B cell (primary cell): ENCODE measurements around the gene FRRS1. TPM values are rescaled to one million over a fixed set of nuclear protein-coding genes. Genes with fewer than 3 reads are reported as not detected.
A peak's percentile ranks its signal among the peaks of the same experiment; 100 is the strongest.

Experiments used
- ATAC-seq: fragments of 200-7000 bp; cut with Tn5 transposase; one replicate; pipeline ENCODE4 v1.10.0; 2021; ENCODE audit warnings: low read depth, mild to moderate bottlenecking, moderate number of reproducible peaks, moderate library complexity
- CTCF ChIA-PET: fragments of 350-600 bp; sonication (Branson Sonifier 250); formaldehyde crosslinking; loops from one replicate; lab custom pipeline; 2021; ENCODE audit warnings: antibody characterized with exemption, inconsistent platforms; lab: Charles Lee
- POLR2A ChIA-PET: fragments of 350-600 bp; sonication (Branson Sonifier 250); formaldehyde crosslinking; loops from one replicate; lab custom pipeline; 2021; ENCODE audit warnings: antibody characterized with exemption; lab: Charles Lee
- DNase-seq: peaks from one replicate; pipeline ENCODE4 v3.0.0; 2013
- H2AFZ ChIP-seq: 2 replicates; pipeline ENCODE4 v1.6.1; 2012; ENCODE audit warnings: mild to moderate bottlenecking, low read depth, low read length; ENCODE audit not compliant: insufficient read depth, poor library complexity, severe bottlenecking
- H3K27ac ChIP-seq, 2 donors: 1 replicate in 1 of 2; 2 replicates in 1 of 2; pipeline ENCODE4 v1.5.1; 2012 to 2013; ENCODE audit warnings: low read length in 2 of 2, mild to moderate bottlenecking in 2 of 2, moderate library complexity in 1 of 2
- H3K27me3 ChIP-seq, 4 experiments: fragments of 200-600 bp in 1 of 4; sonication (generic) in 1 of 4; replicated peaks in 1 of 4; 1 replicate in 2 of 4; 2 replicates in 2 of 4; pipeline versions ENCODE4 v1.6.1 to v1.7.0; 2013 to 2016; ENCODE audit warnings: low read length in 3 of 4, mild to moderate bottlenecking in 2 of 4, mixed read lengths in 1 of 4, moderate library complexity in 1 of 4; ENCODE audit not compliant: insufficient read depth in 4 of 4, control insufficient read depth in 3 of 4; ENCODE audit errors: control extremely low read depth in 1 of 4
- H3K36me3 ChIP-seq, 2 experiments: replicated peaks in 1 of 2; 1 replicate in 1 of 2; 2 replicates in 1 of 2; pipeline versions ENCODE4 v1.6.1 to v1.7.1; 2013; ENCODE audit warnings: low read length in 1 of 2; ENCODE audit not compliant: insufficient read depth in 2 of 2, control insufficient read depth in 1 of 2; ENCODE audit errors: control extremely low read depth in 1 of 2, extremely low read depth in 1 of 2
- H3K4me1 ChIP-seq, 2 donors: fragments of 200-600 bp in 1 of 2; sonication (generic) in 1 of 2; 1 replicate in 1 of 2; 2 replicates in 1 of 2; pipeline versions ENCODE4 v1.5.1 to v1.6.1; 2013 to 2017; ENCODE audit warnings: low read length in 2 of 2; ENCODE audit not compliant: control insufficient read depth in 2 of 2, insufficient read depth in 2 of 2
- H3K4me2 ChIP-seq: replicated peaks from 2 replicates; pipeline ENCODE3; 2012; ENCODE audit warnings: mild to moderate bottlenecking, low read depth, low read length; ENCODE audit not compliant: poor library complexity, severe bottlenecking
- H3K4me3 ChIP-seq, 5 experiments: fragments of 200-600 bp in 1 of 5; sonication (generic) in 1 of 5; 1 replicate in 3 of 5; 2 replicates in 2 of 5; pipeline versions ENCODE4 v1.5.1 to v1.7.0; 2011 to 2016; ENCODE audit warnings: low read length in 4 of 5, mild to moderate bottlenecking in 4 of 5, low read depth in 2 of 5, control low read depth in 1 of 5, moderate library complexity in 1 of 5; ENCODE audit not compliant: insufficient read depth in 1 of 5; ENCODE audit errors: control extremely low read depth in 1 of 5, extremely low read depth in 1 of 5
- H3K79me2 ChIP-seq: fragments of 200-600 bp; sonication (generic); one replicate; pipeline ENCODE4 v1.6.0; 2016; ENCODE audit warnings: low read length; ENCODE audit not compliant: control insufficient read depth, insufficient read depth
- H3K9ac ChIP-seq: fragments of 200-600 bp; sonication (generic); 2 replicates; pipeline ENCODE4 v1.6.1; 2017; ENCODE audit warnings: mild to moderate bottlenecking, low read length, moderate library complexity
- H3K9me3 ChIP-seq, 3 donors: one replicate each; pipeline versions ENCODE4 v1.6.1 to v1.7.1; 2013; ENCODE audit warnings: low read length in 2 of 3; ENCODE audit not compliant: control insufficient read depth in 2 of 3, insufficient read depth in 1 of 3; ENCODE audit errors: control extremely low read depth in 1 of 3
- H4K20me1 ChIP-seq: 2 replicates; pipeline ENCODE4 v1.6.0; 2012; ENCODE audit warnings: mild to moderate bottlenecking, low read length; ENCODE audit not compliant: insufficient read depth, control insufficient read depth, poor library complexity, severe bottlenecking
- H3K27ac Mint-ChIP-seq: one replicate; pipeline ENCODE4 v1.8.0; 2021; ENCODE audit warnings: mixed read lengths
- H3K27me3 Mint-ChIP-seq: one replicate; pipeline ENCODE4 v1.8.0; 2021; ENCODE audit warnings: mixed read lengths
- H3K4me1 Mint-ChIP-seq: one replicate; pipeline ENCODE4 v1.8.0; 2021; ENCODE audit warnings: mixed read lengths
- H3K4me3 Mint-ChIP-seq: one replicate; pipeline ENCODE4 v1.8.0; 2021; ENCODE audit warnings: mixed read lengths
- H3K9me3 Mint-ChIP-seq: one replicate; pipeline ENCODE4 v1.8.0; 2022; ENCODE audit warnings: mixed read lengths; ENCODE audit not compliant: insufficient read depth
- EZH2 ChIP-seq: IDR thresholded peaks from 2 replicates; pipeline ENCODE4 v1.6.1; 2012; ENCODE audit warnings: borderline replicate concordance, low read depth, mild to moderate bottlenecking, moderate library complexity, low read length; ENCODE audit not compliant: insufficient read depth, poor library complexity, severe bottlenecking
- WGBS: methylation state at CpG from one replicate; pipeline ENCODE4 v1.1.5; 2013; ENCODE audit warnings: missing lambda C conversion rate; ENCODE audit not compliant: insufficient coverage; 5-methylcytosine and 5-hydroxymethylcytosine counted together
- intact Hi-C: fragments of 100-400 bp; cut with micrococcal nuclease; formaldehyde crosslinking; loops from one replicate; pipeline ENCODE4 v1.10.0; 2022
- polyA plus RNA-seq: library from polyadenylated mRNA; depleted of rRNA; stranded (reverse); fragments of >200 nt; gene quantifications from 2 replicates; pipeline ENCODE4 v1.2.3, GENCODE V29; 2012
- total RNA-seq, 2 donors: library from RNA; stranded (reverse); fragments of 120-200 nt in 1 of 2; gene quantifications; 1 replicate in 1 of 2; 2 replicates in 1 of 2; pipeline versions ENCODE4 v1.2.3 to v1.2.4, GENCODE V29; 2013 to 2022
- TF ChIP-seq, protein P1 (sequence below): fragments of 200-600 bp; IDR thresholded peaks from one replicate; pipeline ENCODE4 v1.8.0; 2022; ENCODE audit warnings: antibody characterized with exemption, mild to moderate bottlenecking

FRRS1 gene
- total and polyA plus RNA-seq, 2 donors (not counting 1 experiment from before 2014, with no cell fraction given): 0.73 to 0.96 TPM

DNA sequence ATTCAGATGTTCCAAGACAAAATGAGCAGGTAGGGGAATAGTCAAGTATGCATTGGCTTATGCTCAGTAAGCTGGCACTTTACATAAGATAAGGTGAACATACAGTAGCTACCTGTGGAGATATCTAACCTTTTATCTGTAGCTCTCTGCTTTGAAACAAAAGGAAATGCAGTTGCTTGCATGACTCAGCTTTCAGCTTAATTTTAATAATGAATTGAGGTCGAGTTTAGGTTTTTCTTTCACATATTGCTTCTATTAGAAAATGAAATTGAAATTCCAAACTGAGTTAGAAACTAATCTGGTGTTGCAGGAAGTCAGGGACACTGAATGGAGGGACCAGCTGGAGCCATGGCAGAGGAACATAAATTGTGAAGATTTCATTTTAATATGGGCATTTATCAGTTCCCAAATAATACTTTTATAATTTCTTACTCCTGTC lies 8.3 kb downstream of the FRRS1 start:
- no peaks in the 10 kb centered on the region for H3K4me1 ChIP-seq
- H3K9me3 Mint-ChIP-seq: peaks cover 3% of the 10 kb centered on the region
- H3K9me3 ChIP-seq: peaks cover 0 to 9% (median 2%) of the 10 kb centered on the region in 3 donors
- intact Hi-C loops: no loop called here
- no peaks in the 10 kb centered on the region for H3K27me3 ChIP-seq
- H4K20me1 ChIP-seq: no peaks in the 10 kb centered on the region
- no CpG with 5 or more reads among the region's 1 CpG for WGBS
- DNase-seq: no peak
- ChIA-PET CTCF (no interaction called here), POLR2A (no interaction called here)
- TF ChIP-seq EZH2: no peak
- TF ChIP-seq, protein P1, sequence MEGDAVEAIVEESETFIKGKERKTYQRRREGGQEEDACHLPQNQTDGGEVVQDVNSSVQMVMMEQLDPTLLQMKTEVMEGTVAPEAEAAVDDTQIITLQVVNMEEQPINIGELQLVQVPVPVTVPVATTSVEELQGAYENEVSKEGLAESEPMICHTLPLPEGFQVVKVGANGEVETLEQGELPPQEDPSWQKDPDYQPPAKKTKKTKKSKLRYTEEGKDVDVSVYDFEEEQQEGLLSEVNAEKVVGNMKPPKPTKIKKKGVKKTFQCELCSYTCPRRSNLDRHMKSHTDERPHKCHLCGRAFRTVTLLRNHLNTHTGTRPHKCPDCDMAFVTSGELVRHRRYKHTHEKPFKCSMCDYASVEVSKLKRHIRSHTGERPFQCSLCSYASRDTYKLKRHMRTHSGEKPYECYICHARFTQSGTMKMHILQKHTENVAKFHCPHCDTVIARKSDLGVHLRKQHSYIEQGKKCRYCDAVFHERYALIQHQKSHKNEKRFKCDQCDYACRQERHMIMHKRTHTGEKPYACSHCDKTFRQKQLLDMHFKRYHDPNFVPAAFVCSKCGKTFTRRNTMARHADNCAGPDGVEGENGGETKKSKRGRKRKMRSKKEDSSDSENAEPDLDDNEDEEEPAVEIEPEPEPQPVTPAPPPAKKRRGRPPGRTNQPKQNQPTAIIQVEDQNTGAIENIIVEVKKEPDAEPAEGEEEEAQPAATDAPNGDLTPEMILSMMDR: no peak
- H3K27me3 Mint-ChIP-seq: no peaks in the 10 kb centered on the region
- no peak overlapping the region for H3K27ac ChIP-seq
- no peaks in the 10 kb centered on the region for H3K79me2 ChIP-seq
- peaks cover 10% of the 10 kb centered on the region for H3K4me1 Mint-ChIP-seq
- no peak for ATAC-seq
- H3K4me3 ChIP-seq: no peak overlapping the region
- peak overlapping the region; percentile 34 for H3K27ac Mint-ChIP-seq
- no peaks in the 10 kb centered on the region for H3K36me3 ChIP-seq
- H3K4me2 ChIP-seq: no peak overlapping the region
- no peak overlapping the region for H2AFZ ChIP-seq
- no peak overlapping the region for H3K9ac ChIP-seq
- no peak overlapping the region for H3K4me3 Mint-ChIP-seq

DNA sequence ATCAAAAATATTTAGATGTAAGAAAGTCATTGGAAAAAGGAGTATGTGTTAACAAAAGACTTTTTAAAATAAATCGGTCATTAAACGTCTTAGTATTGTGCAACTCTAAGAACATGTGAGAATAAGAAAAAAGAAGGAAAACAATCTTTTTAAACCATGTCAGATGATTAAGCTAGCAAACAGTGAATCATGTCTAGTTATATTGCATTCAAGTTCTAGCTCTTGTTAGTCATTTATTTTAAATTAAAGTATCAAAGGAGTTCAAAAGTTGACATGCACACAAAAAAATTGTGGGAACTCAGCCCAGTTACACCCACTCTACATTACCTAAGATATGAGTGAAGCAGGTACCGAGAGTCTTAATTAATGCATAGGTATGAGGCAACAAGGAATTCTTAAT lies 9.8 kb downstream of the FRRS1 start:
- ChIA-PET CTCF (interaction anchor here (1.1 kb wide), 1 partner anchor 17 kb away, joined by 3 read pairs; no protein-coding TSS in a partner anchor), POLR2A (no interaction called here)
- H3K4me2 ChIP-seq: no peak overlapping the region
- H3K4me3 ChIP-seq: no peak overlapping the region
- H3K27ac ChIP-seq: no peak overlapping the region
- no peaks in the 10 kb centered on the region for H3K79me2 ChIP-seq
- Mint-ChIP-seq H3K27ac (no peak overlapping the region), H3K4me3 (no peak overlapping the region), H3K9me3 (peaks cover 3% of the 10 kb centered on the region), H3K27me3 (no peaks in the 10 kb centered on the region), H3K4me1 (peaks cover 10% of the 10 kb centered on the region)
- no CpG with 5 or more reads among the region's 3 CpGs for WGBS
- ATAC-seq (no peak), DNase-seq (no peak)
- intact Hi-C loops: no loop called here
- no peaks in the 10 kb centered on the region for H3K36me3 ChIP-seq
- peaks cover 0 to 9% (median 2%) of the 10 kb centered on the region in 3 donors for H3K9me3 ChIP-seq
- no peak overlapping the region for H2AFZ ChIP-seq
- no peaks in the 10 kb centered on the region for H3K27me3 ChIP-seq
- TF ChIP-seq EZH2: no peak
- TF ChIP-seq, protein P1: no peak
- no peak overlapping the region for H3K9ac ChIP-seq
- no peaks in the 10 kb centered on the region for H3K4me1 ChIP-seq
- H4K20me1 ChIP-seq: no peaks in the 10 kb centered on the region
